Measurements from ENCODE around the gene SPOCK2.

SPOCK2 gene

DNA sequence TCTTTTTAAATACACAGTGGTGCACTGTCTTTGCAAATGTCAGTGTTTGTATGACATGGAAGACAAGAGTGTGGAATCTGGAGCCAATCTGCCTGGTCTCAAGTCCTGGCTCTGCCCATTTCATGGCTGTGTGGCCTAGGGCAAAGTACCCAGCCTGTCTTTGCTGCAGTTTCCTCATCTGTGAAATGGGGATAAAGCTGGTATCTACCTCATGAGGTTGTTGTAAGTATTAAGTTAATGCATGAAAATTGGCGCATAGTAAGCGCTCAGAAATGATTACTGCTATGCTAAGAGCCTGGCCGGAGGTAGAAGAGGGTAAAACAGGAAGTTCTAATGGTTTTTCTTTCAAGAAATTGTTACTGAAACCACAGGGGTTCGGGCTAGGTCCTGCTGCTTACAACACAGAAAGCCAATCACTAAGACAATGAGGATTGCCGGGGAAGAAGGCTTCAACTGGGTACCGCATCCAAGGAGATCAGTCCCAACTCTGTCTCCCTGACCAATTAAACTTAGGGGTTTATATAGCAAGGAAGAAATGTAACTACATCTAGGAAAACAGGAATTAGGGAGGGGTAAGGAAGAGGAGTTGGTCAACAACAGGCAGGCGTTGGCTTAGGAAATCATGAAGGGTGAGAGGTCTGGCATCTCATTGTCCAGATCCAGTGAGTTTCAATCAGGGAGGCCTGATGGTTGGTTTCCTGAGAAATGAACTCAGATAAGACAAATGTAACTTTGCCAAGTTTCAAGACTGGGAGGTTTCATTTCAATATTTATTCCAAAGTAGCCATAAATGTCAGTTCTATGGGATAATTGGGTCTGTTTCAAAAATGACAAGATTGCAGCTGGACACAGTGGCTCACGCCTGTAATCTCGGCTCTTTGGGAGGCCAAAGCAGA is 67.2 kb downstream of the SPOCK2 start:
- Histone ChIP-seq H3K27ac (ENCODE audit: low read depth, low read length) (no peak overlapping the region), H3K27me3 (ENCODE audit: control insufficient read depth, insufficient read depth, low read length) (no peaks in the 10 kb centered on the region), H3K4me1 (ENCODE audit: control insufficient read depth, insufficient read depth, low read length) (peaks cover 15% of the 10 kb centered on the region), H3K9ac (ENCODE audit: low read length) (no peak overlapping the region), H3K4me3 (ENCODE audit: low read length) (no peak overlapping the region), H3K36me3 (ENCODE audit: control insufficient read depth, insufficient read depth, low read length) (no peaks in the 10 kb centered on the region)

DNA sequence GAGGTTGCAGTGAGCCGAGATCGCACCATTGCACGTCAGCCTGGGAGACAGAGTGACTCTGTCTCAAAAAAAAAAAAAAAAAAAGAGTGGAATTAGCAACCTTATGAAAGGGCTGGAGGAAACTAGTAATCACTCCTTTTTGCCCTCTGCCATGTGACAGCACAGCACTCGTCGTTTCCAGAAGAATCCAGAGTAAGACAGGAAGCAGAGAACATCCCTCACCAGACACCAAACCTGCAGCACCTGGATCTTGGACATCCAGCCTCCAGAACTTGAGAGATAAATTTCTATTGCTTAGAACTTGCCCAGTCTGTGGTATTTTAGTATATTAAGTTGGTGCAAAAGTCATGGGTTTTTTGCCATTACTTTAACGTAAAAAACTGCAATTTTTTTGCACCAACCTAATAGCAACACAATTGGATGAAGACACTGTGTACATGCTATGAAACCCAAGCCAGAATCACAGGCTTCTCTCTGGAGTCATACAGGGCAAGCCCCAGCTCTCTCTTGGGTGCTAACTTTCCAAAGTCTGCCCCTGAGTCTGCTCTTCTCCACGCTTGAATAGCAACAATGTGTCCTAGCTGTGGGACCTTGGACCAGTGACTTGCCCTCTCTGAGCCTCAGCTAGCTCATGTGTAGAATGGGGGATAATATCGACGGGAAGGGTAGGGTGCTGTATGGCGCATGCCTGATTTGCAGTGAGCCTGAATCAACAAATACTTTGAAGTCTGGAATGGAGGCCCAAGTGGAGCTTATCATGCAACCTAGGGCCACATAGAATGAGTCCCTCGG is 69.1 kb downstream of the SPOCK2 start:
- Histone ChIP-seq H3K36me3 (ENCODE audit: control insufficient read depth, insufficient read depth, low read length) (no peaks in the 10 kb centered on the region), H3K9ac (ENCODE audit: low read length) (no peak overlapping the region), H3K4me1 (ENCODE audit: control insufficient read depth, insufficient read depth, low read length) (peaks cover 15% of the 10 kb centered on the region), H3K27me3 (ENCODE audit: control insufficient read depth, insufficient read depth, low read length) (no peaks in the 10 kb centered on the region), H3K4me3 (ENCODE audit: low read length) (no peak overlapping the region), H3K27ac (ENCODE audit: low read depth, low read length) (no peak overlapping the region)

DNA sequence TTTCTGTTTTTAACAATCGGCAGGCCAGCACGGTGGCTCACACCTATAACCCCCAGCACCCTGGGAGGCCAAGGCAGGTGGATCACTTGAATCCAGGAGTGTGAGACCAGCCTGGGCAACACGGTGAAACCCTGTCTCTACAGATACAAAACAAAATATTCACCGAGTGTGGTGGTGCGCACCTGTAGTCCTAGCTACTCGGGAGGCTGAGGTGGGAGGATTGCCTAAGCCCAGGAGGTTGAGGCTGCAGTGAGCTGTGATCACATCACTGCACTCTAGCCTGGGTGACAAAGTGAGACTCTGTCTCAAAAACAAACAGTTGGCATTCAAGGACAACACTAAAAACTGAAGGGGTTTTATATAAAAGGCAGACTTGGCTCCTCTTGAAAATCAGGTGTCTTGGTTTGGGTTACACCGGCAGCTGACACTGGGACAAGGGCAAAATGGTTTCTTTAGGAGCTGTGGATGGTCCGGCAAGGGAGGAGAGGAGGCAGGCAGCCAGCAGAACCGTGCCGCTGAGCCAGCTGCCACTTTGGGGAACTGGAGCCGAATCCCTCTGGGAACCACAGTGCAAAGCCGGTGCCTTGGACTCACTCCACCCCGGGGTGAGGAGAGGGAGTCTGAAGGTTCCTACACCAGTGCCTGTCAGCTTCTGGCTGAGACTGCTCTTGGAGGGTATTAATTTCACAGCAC is 71.6 kb downstream of the SPOCK2 start:
- Histone ChIP-seq H3K36me3 (ENCODE audit: control insufficient read depth, insufficient read depth, low read length) (no peaks in the 10 kb centered on the region), H3K27ac (ENCODE audit: low read depth, low read length) (no peak overlapping the region), H3K4me1 (ENCODE audit: control insufficient read depth, insufficient read depth, low read length) (peaks cover 15% of the 10 kb centered on the region), H3K4me3 (ENCODE audit: low read length) (no peak overlapping the region), H3K9ac (ENCODE audit: low read length) (no peak overlapping the region), H3K27me3 (ENCODE audit: control insufficient read depth, insufficient read depth, low read length) (no peaks in the 10 kb centered on the region)

DNA sequence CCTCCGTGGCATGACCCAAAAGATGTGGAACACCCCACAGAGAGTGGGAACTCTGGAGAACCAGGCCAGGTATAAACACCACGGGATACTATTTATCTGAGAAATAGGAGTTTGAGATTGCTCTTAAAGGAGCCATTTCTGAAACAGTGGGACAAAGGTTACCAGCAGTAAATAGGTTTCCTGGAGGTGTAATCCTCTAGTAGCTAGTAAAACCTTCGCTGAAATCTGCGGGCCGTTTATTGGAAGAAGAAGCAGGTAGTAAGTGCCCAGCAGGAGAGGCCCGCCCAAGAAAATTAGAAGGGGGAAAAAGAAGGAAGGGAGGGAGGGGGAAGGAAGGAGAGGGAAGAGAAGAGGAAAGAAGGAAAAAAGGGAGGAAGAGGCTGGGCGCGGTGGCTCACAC is 72.5 kb downstream of the SPOCK2 start:
- Histone ChIP-seq H3K4me1 (ENCODE audit: control insufficient read depth, insufficient read depth, low read length) (peaks cover 13% of the 10 kb centered on the region), H3K36me3 (ENCODE audit: control insufficient read depth, insufficient read depth, low read length) (no peaks in the 10 kb centered on the region), H3K27me3 (ENCODE audit: control insufficient read depth, insufficient read depth, low read length) (no peaks in the 10 kb centered on the region), H3K27ac (ENCODE audit: low read depth, low read length) (no peak overlapping the region), H3K4me3 (ENCODE audit: low read length) (no peak overlapping the region), H3K9ac (ENCODE audit: low read length) (no peak overlapping the region)

DNA sequence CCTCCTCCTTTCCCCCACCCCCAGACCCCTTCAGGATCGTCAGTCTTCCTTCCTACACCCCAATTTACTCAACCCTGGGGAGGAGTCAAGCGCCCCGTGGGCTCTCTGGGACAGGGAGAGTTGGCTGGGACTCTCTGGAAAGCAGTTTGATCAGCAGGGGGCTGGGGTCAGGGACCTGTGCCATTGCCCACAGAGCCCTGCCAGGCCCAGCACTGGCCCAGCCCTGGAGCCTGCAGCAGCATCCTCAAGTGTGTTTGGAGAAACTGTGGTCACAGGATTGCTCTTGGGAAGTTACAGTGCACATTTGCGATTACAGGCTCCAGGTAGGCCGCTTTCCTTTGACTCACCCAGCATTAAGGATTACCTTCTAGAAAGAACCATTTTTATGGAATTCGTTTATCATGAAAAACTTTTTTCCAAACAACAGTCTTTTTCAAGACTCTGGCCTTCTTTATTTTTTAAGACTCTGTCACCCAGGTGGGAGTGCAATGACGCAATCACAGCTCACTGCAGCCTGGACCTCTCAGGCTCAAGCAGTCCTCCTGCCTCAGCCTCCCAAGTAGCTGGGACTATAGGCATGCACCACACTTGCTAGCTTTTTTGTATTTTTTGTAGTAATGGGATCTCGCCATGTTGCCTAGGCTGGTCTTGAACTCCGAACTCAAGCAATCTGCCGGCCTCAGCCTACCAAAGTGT is 73.4 kb downstream of the SPOCK2 start:
- H3K27ac ChIP-seq (ENCODE audit: low read depth, low read length): no peak overlapping the region
- H3K36me3 ChIP-seq (ENCODE audit: control insufficient read depth, insufficient read depth, low read length): no peaks in the 10 kb centered on the region
- no peak overlapping the region for H3K4me3 ChIP-seq (ENCODE audit: low read length)
- no peaks in the 10 kb centered on the region for H3K27me3 ChIP-seq (ENCODE audit: control insufficient read depth, insufficient read depth, low read length)
- peaks cover 22% of the 10 kb centered on the region for H3K4me1 ChIP-seq (ENCODE audit: control insufficient read depth, insufficient read depth, low read length)
- no peak overlapping the region for H3K9ac ChIP-seq (ENCODE audit: low read length)

DNA sequence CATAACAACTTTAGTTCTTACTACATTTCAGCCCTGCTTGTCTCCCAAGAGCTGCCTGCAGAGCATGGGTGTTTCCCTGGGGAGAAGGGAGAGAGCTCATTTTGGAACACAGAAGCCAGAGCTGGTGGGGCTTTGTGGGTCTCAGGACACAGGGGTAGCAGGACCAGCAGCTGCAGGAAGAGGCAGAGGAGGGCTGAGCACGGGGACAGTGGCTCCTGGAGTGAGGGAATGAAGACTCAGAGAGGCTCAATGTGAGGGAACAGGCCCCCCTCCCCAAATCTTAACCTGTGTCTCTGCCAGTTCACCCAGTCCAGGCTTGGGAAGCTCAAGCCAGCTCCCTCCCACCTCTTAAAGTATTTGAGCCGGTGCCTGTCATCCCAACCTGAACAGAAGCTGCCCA is 74.2 kb downstream of the SPOCK2 start:
- no peak overlapping the region for H3K4me3 ChIP-seq (ENCODE audit: low read length)
- H3K4me1 ChIP-seq (ENCODE audit: control insufficient read depth, insufficient read depth, low read length): peaks cover 28% of the 10 kb centered on the region
- H3K27ac ChIP-seq (ENCODE audit: low read depth, low read length): no peak overlapping the region

DNA sequence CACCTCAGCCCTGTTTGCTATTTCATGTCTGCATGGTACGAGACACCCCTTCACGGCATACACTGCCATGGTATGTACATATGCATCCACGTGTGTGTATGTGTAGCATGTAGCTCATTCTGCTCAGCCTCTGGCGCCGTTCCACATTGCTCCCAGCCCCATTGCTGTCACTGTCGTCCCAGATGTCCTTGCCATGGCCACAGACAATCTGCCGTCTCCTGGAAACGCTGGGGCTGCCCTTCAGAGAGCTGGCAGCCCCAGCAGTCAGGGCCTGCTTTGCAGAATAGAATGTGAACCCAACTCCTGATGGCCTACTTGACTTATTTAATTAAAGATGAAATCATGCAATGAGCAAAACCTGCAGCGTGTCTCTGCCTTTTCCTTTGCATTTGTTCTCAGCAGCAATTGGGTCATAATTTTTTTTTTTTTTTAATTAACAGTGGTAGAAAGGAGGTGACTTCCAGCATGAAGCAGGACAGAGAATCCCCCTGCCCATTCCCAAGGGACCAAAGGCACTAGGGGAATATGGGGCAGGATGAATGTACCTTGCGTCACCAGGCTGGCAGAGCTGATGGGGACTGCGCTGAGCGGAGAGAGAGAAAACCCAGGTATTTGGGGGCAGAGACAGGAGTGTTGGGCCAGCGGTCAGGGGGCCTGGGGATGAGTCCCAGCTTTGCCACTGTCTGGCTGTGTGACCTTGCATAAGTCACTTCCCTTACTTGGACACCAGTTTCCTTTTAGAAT is 75.0 kb downstream of the SPOCK2 start:
- peaks cover 36% of the 10 kb centered on the region for H3K4me1 ChIP-seq (ENCODE audit: control insufficient read depth, insufficient read depth, low read length)
- H3K27me3 ChIP-seq (ENCODE audit: control insufficient read depth, insufficient read depth, low read length): no peaks in the 10 kb centered on the region
- H3K36me3 ChIP-seq (ENCODE audit: control insufficient read depth, insufficient read depth, low read length): no peaks in the 10 kb centered on the region
- H3K4me3 ChIP-seq (ENCODE audit: low read length): no peak overlapping the region
- H3K27ac ChIP-seq (ENCODE audit: low read depth, low read length): no peak overlapping the region
- no peak overlapping the region for H3K9ac ChIP-seq (ENCODE audit: low read length)

More for the DNA sequence above, 74.2 kb downstream of the SPOCK2 start:
- Histone ChIP-seq H3K9ac (ENCODE audit: low read length) (no peak overlapping the region), H3K27me3 (ENCODE audit: control insufficient read depth, insufficient read depth, low read length) (no peaks in the 10 kb centered on the region), H3K36me3 (ENCODE audit: control insufficient read depth, insufficient read depth, low read length) (no peaks in the 10 kb centered on the region)

DNA sequence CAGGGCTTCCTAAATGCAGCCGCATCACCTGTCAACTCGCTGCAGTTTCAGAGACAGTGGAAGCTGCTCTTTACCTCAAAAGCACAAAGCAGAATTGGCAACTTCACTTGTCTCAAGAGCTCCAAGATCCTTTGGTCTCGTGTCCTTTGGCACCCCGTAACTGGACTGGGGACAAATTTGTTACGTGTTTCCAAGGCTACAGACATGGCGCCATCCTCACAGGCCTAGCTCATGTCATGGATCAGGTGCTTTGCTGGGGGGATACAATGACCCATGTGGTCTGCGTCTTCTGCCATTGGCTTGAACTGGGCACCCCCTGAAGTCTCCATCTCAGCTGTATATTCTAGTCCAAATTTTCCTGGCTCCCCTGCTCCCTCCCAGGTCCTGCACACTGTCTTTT is 75.6 kb downstream of the SPOCK2 start:
- Histone ChIP-seq H3K9ac (ENCODE audit: low read length) (no peak overlapping the region), H3K27me3 (ENCODE audit: control insufficient read depth, insufficient read depth, low read length) (no peaks in the 10 kb centered on the region), H3K4me1 (ENCODE audit: control insufficient read depth, insufficient read depth, low read length) (peaks cover 39% of the 10 kb centered on the region), H3K36me3 (ENCODE audit: control insufficient read depth, insufficient read depth, low read length) (no peaks in the 10 kb centered on the region), H3K27ac (ENCODE audit: low read depth, low read length) (no peak overlapping the region), H3K4me3 (ENCODE audit: low read length) (no peak overlapping the region)

DNA sequence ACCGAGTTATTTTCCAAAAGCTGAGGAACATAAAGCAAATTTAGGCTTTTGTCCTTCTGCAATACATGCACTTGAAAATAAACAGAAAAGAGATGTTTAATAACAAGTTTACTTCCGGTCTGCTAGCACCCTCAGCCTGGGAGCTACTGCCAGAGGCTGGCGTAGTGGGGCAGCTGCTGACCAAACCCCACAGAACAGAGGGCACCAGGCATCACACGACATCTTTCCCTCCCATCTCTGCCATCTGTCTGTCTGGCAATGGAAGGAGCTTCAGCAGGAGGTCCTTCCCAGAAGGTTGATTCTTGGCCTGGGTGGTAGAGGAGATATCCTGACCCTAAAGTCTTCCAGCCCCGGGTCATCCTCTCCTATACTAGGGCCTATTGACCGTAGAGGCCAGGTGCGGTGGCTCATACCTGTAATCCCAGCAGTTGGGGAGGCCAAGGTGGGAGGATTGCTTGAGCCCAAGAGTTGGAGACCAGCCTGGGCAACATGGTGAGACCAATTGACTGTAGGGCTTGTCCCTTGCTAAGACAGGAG is 76.3 kb downstream of the SPOCK2 start:
- no peak overlapping the region for H3K9ac ChIP-seq (ENCODE audit: low read length)

DNA sequence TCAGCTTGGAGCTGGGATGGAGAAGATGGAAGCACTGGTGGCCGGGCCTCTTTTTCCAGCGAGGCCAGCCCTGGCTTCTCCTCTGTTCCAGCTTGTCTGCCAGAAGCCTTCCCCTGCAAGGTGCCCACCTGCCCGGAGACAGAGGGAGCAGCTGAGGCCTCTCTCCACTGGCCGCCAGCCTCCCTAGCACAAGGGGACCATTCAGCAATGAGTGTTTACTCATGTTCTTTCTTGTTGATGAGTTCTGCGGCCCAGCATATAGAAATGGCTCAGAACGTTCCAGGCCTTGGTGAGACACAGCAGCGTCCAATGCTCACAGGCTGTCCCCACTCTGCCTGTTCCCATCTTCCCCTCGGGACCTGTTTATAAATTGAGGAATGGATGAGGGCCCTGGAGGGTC is 76.9 kb downstream of the SPOCK2 start:
- H3K27ac ChIP-seq (ENCODE audit: low read depth, low read length): peak overlapping the region; percentile 44
- no peak overlapping the region for H3K9ac ChIP-seq (ENCODE audit: low read length)
- no peaks in the 10 kb centered on the region for H3K36me3 ChIP-seq (ENCODE audit: control insufficient read depth, insufficient read depth, low read length)
- H3K27me3 ChIP-seq (ENCODE audit: control insufficient read depth, insufficient read depth, low read length): no peaks in the 10 kb centered on the region
- H3K4me3 ChIP-seq (ENCODE audit: low read length): no peak overlapping the region
- peaks cover 34% of the 10 kb centered on the region for H3K4me1 ChIP-seq (ENCODE audit: control insufficient read depth, insufficient read depth, low read length)

More for the DNA sequence above, 76.3 kb downstream of the SPOCK2 start:
- Histone ChIP-seq H3K4me3 (ENCODE audit: low read length) (no peak overlapping the region), H3K27me3 (ENCODE audit: control insufficient read depth, insufficient read depth, low read length) (no peaks in the 10 kb centered on the region), H3K4me1 (ENCODE audit: control insufficient read depth, insufficient read depth, low read length) (peaks cover 33% of the 10 kb centered on the region), H3K27ac (ENCODE audit: low read depth, low read length) (no peak overlapping the region), H3K36me3 (ENCODE audit: control insufficient read depth, insufficient read depth, low read length) (no peaks in the 10 kb centered on the region)

DNA sequence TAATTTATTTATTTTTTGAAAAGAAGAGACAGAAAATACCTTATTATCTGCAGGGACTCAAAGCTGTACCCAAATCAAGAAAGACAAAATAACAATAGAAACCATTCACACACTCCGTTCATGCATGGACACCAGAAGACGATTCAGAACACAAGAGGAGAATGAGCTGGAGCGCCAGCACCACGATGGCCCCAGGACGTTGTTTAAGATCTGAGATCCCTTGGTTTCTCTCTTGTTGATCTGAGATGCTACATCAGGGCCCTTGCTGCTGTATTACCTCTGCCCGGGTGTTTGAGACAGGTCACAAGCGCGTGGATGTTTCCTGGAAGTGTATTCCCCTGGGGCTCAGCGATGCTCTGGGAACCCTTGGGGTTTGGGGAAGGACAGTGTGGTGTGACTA is 77.3 kb downstream of the SPOCK2 start:
- Histone ChIP-seq H3K36me3 (ENCODE audit: control insufficient read depth, insufficient read depth, low read length) (no peaks in the 10 kb centered on the region), H3K4me1 (ENCODE audit: control insufficient read depth, insufficient read depth, low read length) (peaks cover 34% of the 10 kb centered on the region), H3K27ac (ENCODE audit: low read depth, low read length) (peak overlapping the region; percentile 44), H3K4me3 (ENCODE audit: low read length) (no peak overlapping the region), H3K9ac (ENCODE audit: low read length) (no peak overlapping the region), H3K27me3 (ENCODE audit: control insufficient read depth, insufficient read depth, low read length) (no peaks in the 10 kb centered on the region)

All from rectal smooth muscle tissue (tissue), 1 donor.